ENCODE results near the gene ZNF722. TPM values are rescaled to one million over a fixed set of nuclear protein-coding genes. Genes with fewer than 3 reads are reported as not detected.
"Not testable (repeated sequence)": the region's sequence is repeated elsewhere in the genome, so short reads cannot be mapped to it uniquely, and the experiment has no call there.

ZNF722 gene
- total RNA-seq, 1 experiment from 2014 or later: not detected

- no peaks in the 10 kb centered on the region for H4K20me1 ChIP-seq (ENCODE audit: control insufficient read depth, insufficient read depth, insufficient read length)
- no peak overlapping the region for H4K5ac ChIP-seq (ENCODE audit: insufficient read length, low read depth, low read length)
- no peaks in the 10 kb centered on the region for H3K27me3 ChIP-seq (ENCODE audit: insufficient read depth, low read length)
- H2BK20ac ChIP-seq (ENCODE audit: low read depth, low read length, poor library complexity, severe bottlenecking): no peak overlapping the region
- H2BK15ac ChIP-seq (ENCODE audit: low read depth, low read length): no peak overlapping the region
- no peak overlapping the region for H3K18ac ChIP-seq (ENCODE audit: insufficient read length, low read depth, low read length)
- no peak overlapping the region for H2BK120ac ChIP-seq (ENCODE audit: low read depth, low read length, poor library complexity, severe bottlenecking)
- H3T11ph ChIP-seq (ENCODE audit: low read length): no peak overlapping the region
- H2BK12ac ChIP-seq (ENCODE audit: insufficient read length, low read depth, low read length): no peak overlapping the region
- no peak overlapping the region for H4K91ac ChIP-seq (ENCODE audit: insufficient read length, low read depth, low read length)
- H3K4ac ChIP-seq (ENCODE audit: low read depth, low read length): no peak overlapping the region
- H3K27me3 Mint-ChIP-seq (ENCODE audit: low read depth): no peaks in the 10 kb centered on the region
- no peak overlapping the region for H2BK5ac ChIP-seq (ENCODE audit: insufficient read length, low read length)
- no peak overlapping the region for H2AFZ ChIP-seq (ENCODE audit: low read length)
- no peaks in the 10 kb centered on the region for H3K4me1 ChIP-seq (ENCODE audit: insufficient read depth, low read length)
- no peaks in the 10 kb centered on the region for H3K4me1 Mint-ChIP-seq
- DNase-seq: no peak
- H4K8ac ChIP-seq (replicated peaks; ENCODE audit: insufficient read length, low read depth, low read length): no peak overlapping the region
- peaks cover 68 to 76% of the 10 kb centered on the region in 2 experiments for H3K9me3 Mint-ChIP-seq
- H3K79me1 ChIP-seq (ENCODE audit: insufficient read depth, low read depth, low read length, poor library complexity, severe bottlenecking): no peaks in the 10 kb centered on the region
- TF ChIP-seq CTCF (conservative IDR thresholded peaks at IDR 0.05): no peak
- H3K4me3 Mint-ChIP-seq: no peak overlapping the region
- H3K14ac ChIP-seq (ENCODE audit: insufficient read depth, low read length): no peak overlapping the region
- peaks cover 0 to 7% (median 6%) of the 10 kb centered on the region in 3 experiments; a peak in 5 of 7 replicates for H3K36me3 Mint-ChIP-seq (ENCODE audit: insufficient read depth in 1 of 3, low read depth in 3 of 3)
- no peak overlapping the region for H3K56ac ChIP-seq (ENCODE audit: insufficient read length, low read depth, low read length)
- no peak overlapping the region for H3K27ac Mint-ChIP-seq
- H3K23me2 ChIP-seq (ENCODE audit: insufficient read length, low read depth, low read length, poor library complexity, severe bottlenecking): no peaks in the 10 kb centered on the region
- H3K9ac ChIP-seq (ENCODE audit: extremely low read depth, insufficient read length, low read length): no peak overlapping the region
- H3K79me2 ChIP-seq (ENCODE audit: insufficient read depth, low read length): no peaks in the 10 kb centered on the region
- no peak overlapping the region for H3K4me2 ChIP-seq (ENCODE audit: insufficient read depth, insufficient read length, low read length)
- no peak overlapping the region for H3K23ac ChIP-seq (ENCODE audit: insufficient read length, low read depth, low read length)
- no peak overlapping the region for H3K27ac ChIP-seq (ENCODE audit: insufficient read length, low read depth, low read length)
- peaks cover 46% of the 10 kb centered on the region for H3K9me3 ChIP-seq (ENCODE audit: control insufficient read depth, low read depth, low read length)
- no peak overlapping the region for H2AK5ac ChIP-seq (ENCODE audit: insufficient read length, low read length)
These were observed 30.0 kb upstream of the ZNF722 start for GRCh38 chr7:63968629-63969028.

- H2BK120ac ChIP-seq (ENCODE audit: low read depth, low read length, poor library complexity, severe bottlenecking); H3K27me3 ChIP-seq (ENCODE audit: insufficient read depth, low read length); H3K27me3 Mint-ChIP-seq (ENCODE audit: low read depth); H2AFZ ChIP-seq (ENCODE audit: low read length); H3K4me1 ChIP-seq (ENCODE audit: insufficient read depth, low read length); H4K91ac ChIP-seq (ENCODE audit: insufficient read length, low read depth, low read length); H4K8ac ChIP-seq (replicated peaks; ENCODE audit: insufficient read length, low read depth, low read length); H3K4me1 Mint-ChIP-seq; H3K4me2 ChIP-seq (ENCODE audit: insufficient read depth, insufficient read length, low read length); H4K5ac ChIP-seq (ENCODE audit: insufficient read length, low read depth, low read length); H3K23ac ChIP-seq (ENCODE audit: insufficient read length, low read depth, low read length); H3T11ph ChIP-seq (ENCODE audit: low read length); H3K79me1 ChIP-seq (ENCODE audit: insufficient read depth, low read depth, low read length, poor library complexity, severe bottlenecking); H4K20me1 ChIP-seq (ENCODE audit: control insufficient read depth, insufficient read depth, insufficient read length); H2BK12ac ChIP-seq (ENCODE audit: insufficient read length, low read depth, low read length); H2BK20ac ChIP-seq (ENCODE audit: low read depth, low read length, poor library complexity, severe bottlenecking); H2AK5ac ChIP-seq (ENCODE audit: insufficient read length, low read length); H3K18ac ChIP-seq (ENCODE audit: insufficient read length, low read depth, low read length); H3K56ac ChIP-seq (ENCODE audit: insufficient read length, low read depth, low read length); H3K9ac ChIP-seq (ENCODE audit: extremely low read depth, insufficient read length, low read length); H3K27ac Mint-ChIP-seq; DNase-seq; H3K14ac ChIP-seq (ENCODE audit: insufficient read depth, low read length); H3K27ac ChIP-seq (ENCODE audit: insufficient read length, low read depth, low read length); H3K4me3 Mint-ChIP-seq; H3K4ac ChIP-seq (ENCODE audit: low read depth, low read length); H2BK15ac ChIP-seq (ENCODE audit: low read depth, low read length); H3K79me2 ChIP-seq (ENCODE audit: insufficient read depth, low read length); H3K23me2 ChIP-seq (ENCODE audit: insufficient read length, low read depth, low read length, poor library complexity, severe bottlenecking); H2BK5ac ChIP-seq (ENCODE audit: insufficient read length, low read length): not testable (repeated sequence)
- H3K36me3 Mint-ChIP-seq (ENCODE audit: insufficient read depth in 1 of 3, low read depth in 3 of 3): peaks cover 11 to 22% (median 19%) of the 10 kb centered on the region in 3 experiments; a peak in 6 of 7 replicates
- H3K9me3 ChIP-seq (ENCODE audit: control insufficient read depth, low read depth, low read length): peaks cover 31% of the 10 kb centered on the region
- WGBS (ENCODE audit: extremely low coverage, insufficient read length, low lambda C conversion rate): no CpG with 5 or more reads among the region's 2 CpGs
- H3K9me3 Mint-ChIP-seq: peaks cover 74 to 84% of the 10 kb centered on the region in 2 experiments
These were observed 16.8 kb downstream of the ZNF722 start for GRCh38 chr7:64015496-64015895.

Data from H9 (cell line).